K562 (cell line): ENCODE measurements around the gene KCNN4. TPM values are rescaled to one million over a fixed set of nuclear protein-coding genes. Genes with fewer than 3 reads are reported as not detected.
A peak's percentile ranks its signal among the peaks of the same experiment; 100 is the strongest.

Experiments used
- ADNP ChIP-seq: fragments of 200-800 bp; sonication (Bioruptor generic); IDR thresholded peaks from 2 replicates; pipeline ENCODE4 v1.6.1; 2016; ENCODE audit warnings: missing genetic modification characterization, missing compliant biosample characterization
- BCL6 ChIP-seq: fragments of 250-450 bp; sonication (Bioruptor Pico); IDR thresholded peaks from 2 replicates; pipeline ENCODE4 v1.4.0; 2020
- CREBBP ChIP-seq: IDR thresholded peaks from one replicate; pipeline ENCODE4 v1.6.1; 2012; ENCODE audit warnings: low read depth, mild to moderate bottlenecking, control low read depth, inconsistent platforms, low read length
- MAZ ChIP-seq, 2 experiments: fragments of 450-650 bp in 1 of 2; sonication (generic) in 1 of 2; formaldehyde crosslinking; IDR thresholded peaks in 1 of 2; conservative IDR thresholded peaks in 1 of 2; 2 replicates each; pipeline versions ENCODE4 v1.4.0 to v1.5.0; 2020; ENCODE audit warnings: mild to moderate bottlenecking in 1 of 2, missing genetic modification reagents in 1 of 2
- NCOA4 ChIP-seq: fragments of 450-650 bp; IDR thresholded peaks from 2 replicates; pipeline ENCODE4 v1.6.1; 2018; ENCODE audit warnings: mild to moderate bottlenecking; ENCODE audit not compliant: partially characterized antibody
- PHF21A ChIP-seq: fragments of 450-650 bp; IDR thresholded peaks from 2 replicates; pipeline ENCODE4 v1.6.1; 2017; ENCODE audit warnings: low read depth, borderline replicate concordance
- PHTF2 ChIP-seq: fragments of 250-450 bp; sonication (Bioruptor Pico); IDR thresholded peaks from 2 replicates; pipeline ENCODE4 v1.5.0; 2021; ENCODE audit warnings: mild to moderate bottlenecking
- RBM25 ChIP-seq: fragments of 200-400 bp; formaldehyde crosslinking; IDR thresholded peaks from 2 replicates; pipeline ENCODE4 v1.6.1; 2018; ENCODE audit warnings: low read length, low read depth, moderate library complexity; ENCODE audit not compliant: severe bottlenecking
- RFX1 ChIP-seq: fragments of 450-650 bp; IDR thresholded peaks from 2 replicates; pipeline ENCODE4 v1.6.1; 2016; ENCODE audit warnings: mild to moderate bottlenecking, moderate library complexity
- SMAD2 ChIP-seq: fragments of 150-350 bp; IDR thresholded peaks from 2 replicates; pipeline ENCODE4 v1.6.1; 2014; ENCODE audit warnings: low read depth, mild to moderate bottlenecking, low read length
- SRSF9 ChIP-seq: fragments of 200-400 bp; formaldehyde crosslinking; IDR thresholded peaks from 2 replicates; pipeline ENCODE4 v1.6.1; 2017; ENCODE audit warnings: low read depth, low read length, borderline replicate concordance
- SUPT5H ChIP-seq: fragments of 450-650 bp; IDR thresholded peaks from 2 replicates; pipeline ENCODE4 v1.6.1; 2016
- TSHZ1 ChIP-seq: fragments of 250-450 bp; sonication (Bioruptor Pico); IDR thresholded peaks from 2 replicates; pipeline ENCODE4 v1.4.0; 2020; ENCODE audit warnings: mild to moderate bottlenecking, moderate library complexity
- ZBTB34 ChIP-seq: fragments of 250-450 bp; sonication (Bioruptor Pico); IDR thresholded peaks from 2 replicates; pipeline ENCODE4 v1.8.0; 2021; ENCODE audit warnings: mild to moderate bottlenecking, moderate library complexity
- ZHX1 ChIP-seq: fragments of 150-350 bp; conservative IDR thresholded peaks from 2 replicates; pipeline ENCODE4 v1.6.1; 2014; ENCODE audit warnings: low read length
- ZNF212 ChIP-seq: fragments of 450-650 bp; formaldehyde crosslinking; IDR thresholded peaks from 2 replicates; pipeline ENCODE4 v1.4.0; 2020; ENCODE audit warnings: mild to moderate bottlenecking
- ZNF384 ChIP-seq: IDR thresholded peaks from 2 replicates; pipeline ENCODE4 v1.6.1; 2012; ENCODE audit warnings: low read depth, low read length, improper control_type of control experiment
- ZNF436 ChIP-seq: fragments of 250-450, 450-650 bp; sonication (Bioruptor Pico); formaldehyde crosslinking; IDR thresholded peaks from 2 replicates; pipeline ENCODE4 v1.7.0; 2020; ENCODE audit warnings: mild to moderate bottlenecking
- ZNF512 ChIP-seq: IDR thresholded peaks from 2 replicates; pipeline ENCODE4 v1.6.1; 2016; ENCODE audit warnings: missing genetic modification characterization, missing compliant biosample characterization
- ZNF766 ChIP-seq: fragments of 200-800 bp; sonication (Bioruptor generic); conservative IDR thresholded peaks from 2 replicates; pipeline ENCODE4 v1.6.1; 2016; ENCODE audit warnings: missing genetic modification characterization, missing compliant biosample characterization
- polyA plus RNA-seq, 8 experiments: library from polyadenylated mRNA; depleted of rRNA in 4 of 8; stranded (reverse) in 5 of 8; unstranded in 3 of 8; fragments of >200 nt; fragmentation: Nextera tagmentation in 2 of 8; fragmentation: Illumina TruSeq in 1 of 8; extraction: Ambion mirVana in 2 of 8; extraction: Trizol in 1 of 8; gene quantifications; 2 replicates each; pipeline versions ENCODE4 v1.2.1 to v1.2.3, GENCODE V29; 2011 to 2014; ENCODE audit warnings: inconsistent platforms in 1 of 8, missing spikeins in 1 of 8
- total RNA-seq, 7 experiments: library from RNA; depleted of rRNA in 6 of 7; stranded (reverse); fragments of >200 nt in 6 of 7; fragmentation: Illumina TruSeq in 2 of 7; extraction: Trizol in 2 of 7; gene quantifications; 2 replicates each; pipeline versions ENCODE4 v1.2.1 to v1.2.3, GENCODE V29; 2011 to 2021; ENCODE audit warnings: low replicate concordance in 1 of 7

KCNN4 gene
- total and polyA plus RNA-seq, 9 of the 15 experiments (the other 6 are each of a cell fraction or from before 2014, with no cell fraction given), result 0.53 to 37.7 (median 25.9) TPM

GRCh38 chr19:43777163-43777695 is 3.5 kb downstream of the KCNN4 start (continued):
- TF ChIP-seq ZBTB34 (CRISPR knock-in tag) (no peak), SUPT5H (no peak), ADNP (tag) (peak; percentile 61; the same call in 1 of the 2 replicates), MAZ (CRISPR knock-in tag; conservative IDR thresholded peaks at IDR 0.05 in 1 of 2, IDR thresholded peaks at IDR 0.05 in 1 of 2) (peak in 1 of 2 experiments; percentile 46; a peak in 1 of 4 replicates), SMAD2 (no peak), RFX1 (peak; percentile 76), BCL6 (CRISPR knock-in tag) (no peak), PHTF2 (CRISPR knock-in tag) (no peak), PHF21A (0 out of 2 replicates have a peak, but pooled peaks have one; percentile 40), ZHX1 (no peak), ZNF384 (peak; percentile 88), NCOA4 (no peak), ZNF766 (CRISPR knock-in tag) (peak; percentile 62; the same call in 1 of the 2 replicates), TSHZ1 (no peak), ZNF436 (no peak), ZNF512 (no peak), ZNF212 (CRISPR knock-in tag) (no peak), RBM25 (peak; percentile 84), SRSF9 (no peak), CREBBP (no peak)
